GM18907 (cell line): Measurements from ENCODE around the gene RPRD1A.
"Not testable (repeated sequence)": the region's sequence is repeated elsewhere in the genome, so short reads cannot be mapped to it uniquely, and the experiment has no call there.

ENCODE experiments used
- ATAC-seq: cut with Tn5 transposase; IDR thresholded peaks from one replicate; pipeline ENCODE4 v1.9.1; 2021; ENCODE audit warnings: mild to moderate bottlenecking, moderate library complexity; ENCODE audit not compliant: unreplicated experiment

The RPRD1A gene, protein sequence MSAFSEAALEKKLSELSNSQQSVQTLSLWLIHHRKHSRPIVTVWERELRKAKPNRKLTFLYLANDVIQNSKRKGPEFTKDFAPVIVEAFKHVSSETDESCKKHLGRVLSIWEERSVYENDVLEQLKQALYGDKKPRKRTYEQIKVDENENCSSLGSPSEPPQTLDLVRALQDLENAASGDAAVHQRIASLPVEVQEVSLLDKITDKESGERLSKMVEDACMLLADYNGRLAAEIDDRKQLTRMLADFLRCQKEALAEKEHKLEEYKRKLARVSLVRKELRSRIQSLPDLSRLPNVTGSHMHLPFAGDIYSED

DNA sequence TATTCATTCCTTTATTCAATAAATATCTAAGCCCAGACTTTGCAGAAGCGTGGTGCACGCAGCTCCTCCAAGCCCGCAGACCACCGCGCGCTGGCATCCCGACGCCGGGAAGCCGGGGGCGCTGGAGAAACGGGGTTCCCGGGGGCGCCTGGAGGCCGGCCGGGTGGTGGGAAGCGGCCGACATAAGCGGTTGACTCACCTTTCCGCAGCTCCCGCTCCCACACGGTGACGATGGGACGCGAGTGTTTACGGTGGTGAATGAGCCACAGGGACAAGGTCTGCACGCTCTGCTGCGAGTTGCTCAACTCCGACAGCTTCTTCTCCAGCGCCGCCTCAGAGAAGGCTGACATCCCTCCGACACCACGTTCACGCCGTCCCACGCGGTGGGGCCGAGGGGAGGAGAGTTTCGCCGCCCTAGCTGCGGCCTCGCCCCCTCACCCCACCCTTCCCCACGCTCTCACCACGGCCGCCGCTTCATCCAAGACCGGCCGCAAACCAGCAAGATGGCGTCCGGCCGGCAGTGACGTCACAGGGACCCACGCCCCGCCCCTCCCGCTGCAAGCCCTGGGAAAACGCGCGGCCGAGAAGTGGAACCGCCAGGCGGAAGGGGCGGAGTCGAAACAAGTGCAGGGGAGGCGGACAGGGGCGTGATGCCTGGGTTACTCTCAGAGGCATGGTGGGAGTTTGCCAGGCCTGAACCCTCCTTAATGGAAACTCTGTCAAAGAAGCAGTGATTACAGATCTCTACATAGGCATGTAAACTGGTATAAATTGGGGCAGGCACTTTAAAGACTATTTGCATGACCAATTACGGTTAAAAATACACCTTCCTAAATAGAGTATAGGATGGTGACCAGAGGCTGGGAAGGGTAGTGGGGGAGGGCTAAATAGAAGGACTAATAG is at the start of gene RPRD1A:
Gene RPRD1A (minus strand): TSS at position 505 of the 903 bp plus-strand sequence. CDS start 155 bp downstream, at position 350.
- peak; percentile 97 for ATAC-seq

DNA sequence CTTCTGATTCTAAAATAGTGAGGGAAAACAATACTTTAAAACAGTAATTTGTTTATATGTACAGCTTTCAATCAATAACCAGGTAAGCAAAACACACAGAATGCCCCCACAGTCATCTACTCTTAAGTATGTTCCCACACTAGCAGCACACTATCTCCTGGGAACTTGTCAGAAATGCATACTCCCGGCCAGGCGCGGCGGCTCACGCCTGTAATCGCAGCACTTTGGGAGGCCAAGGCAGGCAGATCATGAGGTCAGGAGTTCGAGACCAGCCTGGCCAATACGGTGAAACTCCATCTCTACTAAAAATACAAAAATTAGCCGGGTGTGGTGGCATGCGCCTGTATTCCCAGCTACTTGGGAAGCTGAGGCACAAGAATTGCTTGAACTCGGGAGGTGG is 49.4 kb upstream of the RPRD1A start:
- ATAC-seq = not testable (repeated sequence)

DNA sequence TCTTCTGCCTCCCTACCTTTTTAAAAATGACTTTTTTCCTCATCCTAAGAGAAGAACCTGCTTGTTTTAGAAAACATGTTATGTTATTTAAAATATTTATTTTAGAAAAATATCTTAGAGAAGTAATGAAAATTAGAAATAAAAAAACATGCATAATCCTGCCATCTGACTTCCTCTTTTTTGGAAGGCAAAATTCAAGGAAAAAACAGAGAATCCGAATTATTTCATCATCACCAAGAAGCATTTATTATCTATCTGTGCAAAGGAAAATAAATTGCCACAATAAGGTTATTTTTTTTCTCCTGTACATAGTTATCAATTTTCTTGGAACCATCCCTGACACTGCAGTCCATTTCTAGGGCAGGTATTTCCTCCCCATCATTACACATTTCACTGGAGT is 47.4 kb upstream of the RPRD1A start:
- no peak for ATAC-seq

DNA sequence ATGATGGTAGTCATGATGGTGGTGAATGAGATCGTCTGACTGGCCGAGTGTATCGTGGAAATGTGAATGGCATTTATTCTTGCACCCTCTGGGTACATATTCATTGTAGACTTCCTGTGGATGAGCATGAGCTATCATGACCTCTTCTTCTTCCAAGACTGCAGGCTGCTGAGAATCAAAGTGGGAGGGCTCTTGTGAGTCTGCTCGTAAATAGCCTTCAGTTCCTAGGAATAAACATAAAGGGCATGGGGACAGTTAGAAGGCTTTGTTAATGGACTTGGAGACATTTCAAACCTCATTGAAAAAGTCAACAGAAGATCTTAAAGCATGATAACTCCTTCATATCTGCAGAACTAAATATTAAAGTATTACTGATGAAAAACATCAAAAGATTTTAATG is 46.9 kb upstream of the RPRD1A start:
- no peak for ATAC-seq

DNA sequence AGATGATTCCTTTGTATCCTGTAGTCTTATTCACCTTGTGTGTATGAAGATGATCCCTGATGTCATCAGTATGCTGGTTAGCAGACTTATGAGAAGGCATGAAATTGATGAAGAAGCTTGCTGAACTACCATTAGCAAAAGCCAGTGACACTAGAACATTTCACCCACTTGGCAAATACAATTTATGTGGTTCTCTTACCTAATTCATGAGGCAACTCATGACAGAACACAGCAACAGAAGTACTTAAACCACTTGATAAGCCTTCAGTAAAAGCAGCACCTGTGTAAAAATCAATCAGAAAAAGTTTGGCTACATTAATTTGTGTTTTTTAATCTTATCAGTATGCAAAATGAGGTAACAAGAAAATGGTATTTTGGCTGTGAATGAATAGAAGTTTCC is 44.9 kb upstream of the RPRD1A start:
- ATAC-seq = no peak

DNA sequence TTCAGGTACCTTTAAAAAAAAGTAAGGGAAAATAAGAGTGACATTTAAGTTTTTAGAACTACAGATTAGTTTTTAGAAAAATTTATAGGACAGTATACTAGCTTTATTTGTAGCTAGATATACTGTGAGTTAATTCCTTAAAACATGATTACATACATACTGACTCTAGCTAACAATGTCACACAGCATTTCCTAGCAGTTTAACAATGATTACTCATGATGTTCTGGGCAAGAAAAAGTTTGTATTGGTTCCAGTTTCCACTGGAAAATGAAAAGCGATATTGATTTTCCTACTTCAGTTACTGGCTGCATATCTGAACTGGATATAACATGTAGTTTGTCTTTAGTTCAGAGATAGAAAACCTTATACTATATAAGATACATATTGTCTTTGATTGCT is 42.4 kb upstream of the RPRD1A start:
- no peak for ATAC-seq

DNA sequence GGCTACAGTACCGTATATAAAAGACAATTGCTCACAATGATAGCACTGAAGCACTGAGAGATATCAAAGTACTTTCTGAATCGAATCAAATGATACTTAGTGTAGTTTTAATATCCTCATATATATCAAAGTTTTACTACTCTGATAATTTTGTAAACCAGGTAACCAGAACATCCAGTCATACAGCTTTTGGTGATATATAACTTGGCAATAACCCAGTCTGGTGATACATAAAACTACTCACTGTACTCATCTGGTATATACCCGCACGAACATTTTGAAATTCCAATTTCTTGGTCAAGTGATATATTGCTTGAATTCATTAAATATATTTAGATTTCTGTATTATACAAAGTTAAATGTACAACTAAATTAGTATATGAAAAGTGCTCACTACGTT is 41.2 kb upstream of the RPRD1A start:
- no peak for ATAC-seq

DNA sequence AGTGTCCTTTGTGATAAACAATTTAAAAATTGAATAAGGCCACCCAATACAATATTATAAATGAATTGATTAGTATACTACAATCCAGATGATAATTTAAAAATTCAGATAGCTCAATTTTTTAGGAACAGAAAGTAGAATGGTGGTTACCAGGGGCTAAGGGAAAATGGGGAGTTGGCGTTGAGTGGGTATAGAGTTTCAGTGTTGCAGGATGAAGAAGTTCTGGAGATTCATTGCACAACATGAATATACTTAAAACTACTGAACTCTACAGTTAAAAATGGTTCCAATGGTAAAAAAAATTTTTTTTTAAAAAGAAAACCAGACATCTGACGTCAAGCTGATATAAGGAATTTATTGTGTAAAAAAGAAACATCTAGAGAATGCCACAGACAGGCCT is 40.8 kb upstream of the RPRD1A start:
- no peak for ATAC-seq

DNA sequence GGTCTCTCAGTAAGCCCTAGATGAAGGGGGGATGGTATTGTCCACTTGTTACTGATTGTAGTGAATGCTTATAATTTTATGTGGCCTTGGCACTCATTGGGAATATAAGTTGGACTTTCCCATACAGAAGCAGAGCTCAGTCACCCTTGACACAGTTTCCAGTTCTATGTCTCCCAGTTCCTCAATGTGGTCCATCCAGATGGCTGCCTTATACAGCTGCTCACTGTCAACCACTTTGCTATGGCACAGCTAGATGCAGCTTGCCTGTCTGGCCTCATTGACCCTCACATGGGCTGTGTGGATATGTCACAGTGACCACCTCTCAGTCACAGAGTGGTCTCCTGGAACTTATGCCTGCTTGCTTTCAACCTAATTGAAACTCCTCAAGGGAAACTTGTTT is 40.1 kb upstream of the RPRD1A start:
- ATAC-seq = no peak

DNA sequence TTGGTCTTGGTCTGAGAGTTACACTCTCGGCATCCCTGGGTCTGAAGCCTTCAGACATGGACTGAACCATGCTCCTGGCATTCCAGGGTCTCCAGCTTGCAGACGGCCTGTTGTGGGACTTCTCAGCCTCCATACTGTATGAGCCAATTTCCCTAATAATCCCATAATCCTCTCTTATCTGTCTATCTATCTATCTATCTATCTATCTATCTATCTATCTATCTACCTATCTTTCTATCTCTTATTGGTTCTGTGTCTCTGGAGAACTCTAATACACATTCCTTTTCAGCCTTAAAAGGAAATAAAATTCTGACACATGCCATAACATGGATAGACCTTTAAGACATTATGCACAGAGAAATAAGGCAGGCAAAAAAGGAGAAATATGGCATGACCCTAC is 37.4 kb upstream of the RPRD1A start:
- ATAC-seq = no peak

DNA sequence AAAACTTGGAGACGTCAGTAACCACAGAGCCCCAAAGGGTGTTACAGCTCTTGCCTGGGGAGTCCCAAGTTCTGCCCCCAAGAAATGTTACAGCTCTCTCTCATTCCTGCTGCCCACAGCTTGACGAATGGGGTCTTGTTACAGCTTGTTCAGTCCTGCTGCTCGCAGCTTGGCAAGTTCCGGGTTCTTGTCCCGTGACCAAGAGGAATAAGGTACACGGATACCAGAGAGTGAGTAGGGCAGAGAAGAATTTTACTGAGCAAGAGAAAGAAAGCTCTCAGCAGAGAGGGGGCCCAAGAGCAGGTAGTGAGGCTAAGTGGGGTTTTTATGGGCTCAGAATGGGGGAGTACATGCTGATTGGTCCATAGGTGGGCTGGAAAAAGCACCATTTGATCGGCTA is 34.6 kb upstream of the RPRD1A start:
- no peak for ATAC-seq

DNA sequence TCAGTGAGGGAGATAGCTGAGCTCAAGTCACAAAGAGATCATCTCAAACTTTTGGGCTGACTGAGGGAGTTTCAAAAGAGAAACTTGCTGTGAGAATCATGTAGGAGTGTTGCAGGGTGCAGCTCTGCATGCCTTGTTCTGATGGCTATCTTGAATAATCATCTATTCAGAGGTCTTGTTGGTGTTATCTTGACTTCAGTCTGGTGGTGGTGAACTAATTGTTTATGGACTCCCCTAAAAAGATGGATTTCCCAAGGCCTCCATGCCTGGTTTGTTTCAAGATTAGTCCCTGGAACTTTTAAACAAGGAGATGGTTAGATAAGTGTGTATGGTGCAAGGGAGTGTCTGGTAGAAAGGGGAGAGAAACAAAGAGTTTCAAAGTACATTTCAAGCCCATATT is 32.0 kb upstream of the RPRD1A start:
- no peak for ATAC-seq

DNA sequence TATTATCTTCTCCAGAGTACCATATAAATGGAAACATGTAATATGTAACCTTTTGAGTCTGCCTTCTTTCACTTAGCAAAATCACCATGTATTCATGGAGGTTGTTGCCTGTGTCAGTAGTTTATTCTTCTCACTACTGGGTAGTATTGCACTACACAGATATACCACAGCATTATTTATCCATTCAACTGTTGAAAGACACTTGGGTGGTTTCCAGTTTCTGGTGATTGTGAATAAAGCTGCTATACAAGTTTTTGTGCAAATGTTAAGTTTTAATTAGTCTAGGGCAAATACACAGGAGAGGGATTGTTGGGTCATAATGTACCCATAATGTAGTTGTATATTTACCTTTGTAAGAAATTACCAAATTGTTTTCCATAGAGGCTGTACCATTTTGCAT is 29.6 kb upstream of the RPRD1A start:
- ATAC-seq = no peak

DNA sequence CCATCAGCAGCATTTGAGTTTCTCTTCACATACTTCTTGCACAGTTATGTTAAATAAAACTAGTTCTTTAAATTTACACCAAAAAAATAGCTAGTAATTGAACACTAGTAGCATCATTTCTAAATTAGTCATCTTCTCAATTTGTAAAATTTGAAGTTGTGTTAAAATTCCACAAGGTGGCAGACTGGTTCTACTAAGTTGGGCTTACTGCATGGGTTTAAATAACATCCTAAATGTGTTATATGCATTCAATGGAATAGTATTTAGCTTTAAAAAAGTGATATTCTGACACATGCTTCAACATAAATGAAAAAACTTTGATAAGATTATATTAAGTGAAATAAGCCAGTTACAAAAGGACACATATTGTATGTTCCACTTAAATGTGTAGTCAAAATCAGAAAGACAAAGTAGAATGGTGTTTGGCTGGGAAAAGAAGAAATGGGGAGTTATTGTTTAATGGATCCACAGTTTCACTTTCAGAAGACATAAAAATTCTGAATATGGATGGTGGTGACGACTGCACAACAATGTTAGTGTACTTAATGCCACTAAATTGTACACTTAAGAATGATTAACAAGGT is 28.7 kb upstream of the RPRD1A start:
- peak; percentile 54 for ATAC-seq

DNA sequence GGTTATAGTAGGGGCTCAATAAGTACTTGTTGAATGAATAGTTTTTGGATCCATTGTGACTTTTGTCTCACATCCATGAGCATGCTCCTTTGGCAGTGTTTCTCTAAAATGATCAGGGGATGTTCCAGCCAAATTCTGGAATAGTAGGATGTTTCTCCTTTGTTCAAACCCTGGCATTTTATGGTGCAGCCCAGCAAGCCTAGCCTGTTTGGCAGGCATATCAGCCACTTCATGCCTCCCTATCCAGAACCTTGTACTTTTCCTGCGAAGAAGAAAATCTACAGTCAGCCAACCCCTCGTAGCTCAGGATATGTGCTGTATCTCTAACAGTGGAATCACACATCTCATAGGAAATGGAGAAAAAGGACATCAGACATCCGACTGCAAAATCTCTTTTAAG is 27.1 kb upstream of the RPRD1A start:
- ATAC-seq = no peak

DNA sequence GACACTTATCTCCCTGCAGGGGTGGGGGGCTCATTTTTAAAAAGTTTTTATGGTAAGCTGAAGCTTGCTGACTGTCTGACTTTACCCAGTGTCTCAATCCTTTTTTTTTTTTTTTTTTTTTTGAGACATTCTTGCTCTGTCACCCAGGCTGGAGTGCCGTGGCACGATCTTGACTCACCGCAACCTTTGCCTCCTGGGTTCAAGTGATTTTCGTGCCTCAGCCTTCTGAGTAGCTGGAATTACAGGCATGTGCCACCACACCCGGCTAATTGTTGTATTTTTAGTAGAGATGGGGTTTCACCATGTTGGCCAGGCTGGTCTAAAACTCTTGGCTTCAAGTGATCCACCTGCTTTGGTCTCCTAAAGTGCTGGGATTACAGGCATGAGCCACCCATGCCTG is 24.8 kb upstream of the RPRD1A start:
- ATAC-seq = not testable (repeated sequence)

DNA sequence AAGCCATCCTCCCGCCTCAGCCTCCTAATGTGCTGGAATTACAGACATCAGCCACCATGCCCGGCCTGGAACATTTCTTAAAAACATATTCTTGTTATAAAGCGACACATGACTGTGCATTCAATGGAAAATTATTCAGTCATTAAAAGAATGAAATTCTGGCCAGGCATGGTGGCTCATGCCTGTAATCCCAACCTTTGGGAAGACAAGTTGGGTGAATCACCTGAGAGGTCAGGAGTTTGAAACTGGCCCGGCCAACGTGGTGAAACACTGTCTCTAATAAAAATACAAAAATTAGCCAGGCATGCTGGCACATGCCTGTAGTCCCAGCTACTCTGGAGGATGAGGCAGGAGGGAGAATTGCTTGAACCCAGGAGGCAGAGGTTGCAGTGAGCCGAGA is 21.6 kb upstream of the RPRD1A start:
- ATAC-seq = no peak

DNA sequence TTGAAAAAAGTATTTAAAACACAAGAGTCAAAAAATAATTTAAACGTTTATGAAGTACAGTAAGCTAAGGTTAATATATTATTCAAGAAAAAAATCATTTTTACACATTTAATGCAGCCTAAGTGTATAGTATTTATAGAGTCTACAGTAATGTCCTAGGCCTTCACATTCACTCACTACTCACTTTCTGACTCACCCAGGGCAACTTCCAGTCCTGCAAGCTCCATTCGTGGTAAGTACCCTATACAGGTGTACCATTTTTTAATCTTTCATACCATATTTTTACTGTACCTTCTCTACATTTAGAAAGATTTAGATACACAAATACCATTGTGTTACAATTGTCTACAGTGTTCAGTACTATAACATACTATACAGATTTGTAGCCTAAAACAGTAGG is 20.9 kb upstream of the RPRD1A start:
- ATAC-seq = no peak

DNA sequence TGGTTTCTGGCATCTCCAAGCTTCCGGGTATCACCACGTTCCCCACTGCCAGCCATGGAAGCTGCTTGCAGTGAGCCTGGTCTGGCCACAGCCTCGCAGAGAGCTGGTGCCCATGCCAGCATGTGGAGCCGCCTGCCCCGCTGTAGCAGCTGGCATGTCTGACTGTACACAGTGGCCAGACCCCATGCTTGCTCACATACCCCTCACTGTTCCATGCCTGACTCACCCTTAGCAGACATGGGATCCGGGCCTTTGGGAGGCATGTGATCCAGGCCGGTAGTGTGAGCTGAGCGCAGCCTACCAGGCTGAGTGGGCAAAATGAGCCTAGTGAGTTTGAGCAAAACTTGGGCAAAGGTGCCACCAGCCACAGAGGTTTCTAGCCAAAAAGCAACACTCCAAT is 18.8 kb upstream of the RPRD1A start:
- ATAC-seq = no peak

DNA sequence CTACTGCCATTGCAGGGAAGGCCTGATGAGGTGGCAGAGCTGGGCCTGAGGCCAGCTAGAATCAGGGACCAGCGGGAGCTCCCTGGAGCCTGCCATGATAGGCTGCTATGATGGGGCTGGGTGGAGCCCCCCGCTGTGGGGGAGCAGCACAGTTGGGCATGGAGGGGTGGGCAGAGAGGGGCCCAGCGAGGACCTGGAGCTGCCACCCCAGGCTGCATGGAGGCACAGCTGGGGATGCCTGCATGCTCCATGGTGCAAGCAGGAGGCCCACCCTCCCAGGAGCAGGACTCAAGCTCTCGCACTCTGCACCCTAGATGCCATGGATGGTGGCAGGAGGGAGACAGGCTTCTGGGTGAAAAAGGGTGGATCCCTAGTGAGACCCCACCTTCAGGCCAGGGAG is 17.8 kb upstream of the RPRD1A start:
- ATAC-seq = no peak

DNA sequence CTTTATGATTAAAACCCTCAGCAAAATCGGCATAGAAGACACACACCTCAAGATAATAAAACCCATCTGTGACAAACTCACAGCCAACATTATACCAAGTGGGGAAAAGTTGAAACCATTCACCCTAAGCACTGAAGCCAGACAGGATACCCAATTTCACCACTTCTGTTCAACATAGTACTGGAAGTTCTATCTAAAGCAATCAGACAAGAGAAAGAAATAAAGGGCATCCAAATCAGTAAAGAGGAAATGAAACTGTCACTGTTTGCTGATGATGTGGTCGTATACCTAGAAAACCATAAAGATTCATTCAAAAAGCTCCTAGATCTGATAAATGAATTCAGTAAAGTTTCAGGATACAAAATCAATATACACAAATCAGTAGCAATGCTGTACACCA is 16.4 kb upstream of the RPRD1A start:
- no peak for ATAC-seq

DNA sequence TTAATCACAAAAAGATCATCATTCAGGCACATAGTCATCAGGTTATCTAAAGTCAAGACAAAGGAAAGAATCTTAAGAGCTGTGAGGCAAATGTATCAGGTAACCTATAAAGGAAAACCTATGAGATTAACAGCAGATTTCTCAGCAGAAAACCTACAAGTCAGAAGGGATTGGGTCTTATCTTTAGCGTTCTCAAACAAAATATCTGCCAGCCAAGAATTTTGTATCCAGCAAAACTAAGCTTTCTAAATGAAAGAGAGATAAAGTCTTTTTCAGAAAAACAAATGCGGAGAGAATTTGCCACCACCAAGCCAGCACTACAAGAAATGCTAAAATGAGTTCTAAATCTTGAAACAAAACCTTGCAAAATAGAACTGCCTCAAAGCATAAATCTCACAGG is 13.8 kb upstream of the RPRD1A start:
- ATAC-seq = not testable (repeated sequence)
